Endothelial cell of umbilical vein (primary cell): ENCODE measurements around the gene C15orf62. TPM values are rescaled to one million over a fixed set of nuclear protein-coding genes. Genes with fewer than 3 reads are reported as not detected.

Source experiments
- BruUV-seq: library from RNA; stranded (reverse); fragments of 400-500 nt; replicated peaks from 2 replicates; lab custom pipeline; 2021; lab: Mats Ljungman, UMichigan
- CTCF ChIA-PET: fragments of 300-600, 350-600 bp; sonication (Branson Sonifier 250); formaldehyde crosslinking; loops from one replicate; lab custom pipeline; 2021; ENCODE audit warnings: antibody characterized with exemption, inconsistent platforms; lab: Charles Lee
- POLR2A ChIA-PET: fragments of 300-600, 350-600 bp; sonication (Branson Sonifier 250); formaldehyde crosslinking; loops from one replicate; lab custom pipeline; 2021; ENCODE audit warnings: antibody characterized with exemption, inconsistent platforms; lab: Charles Lee
- DNase-seq: peaks from one replicate; pipeline ENCODE4 v3.0.0-alpha.2; 2011; ENCODE audit warnings: low read depth, low spot score
- FAIRE-seq: peaks from 2 replicates; lab custom pipeline; 2011; peaks lifted over from hg19 to GRCh38; lab: Jason Lieb, UNC
- H2AFZ ChIP-seq: 2 replicates; pipeline ENCODE4 v1.6.0; 2012; ENCODE audit warnings: low read depth, low read length, control low read depth, inconsistent platforms
- H3K27ac ChIP-seq: 2 replicates; pipeline ENCODE4 v1.5.1; 2011; ENCODE audit warnings: low read depth, mild to moderate bottlenecking, control low read depth, low read length, moderate library complexity; ENCODE audit not compliant: insufficient read depth
- H3K27me3 ChIP-seq, 2 experiments: 2 replicates each; pipeline versions ENCODE4 v1.6.0 to v1.6.1; 2011; ENCODE audit warnings: low read length in 2 of 2, mixed read lengths in 1 of 2; ENCODE audit not compliant: control insufficient read depth in 2 of 2, insufficient read depth in 2 of 2
- H3K36me3 ChIP-seq, 2 experiments: 2 replicates in 1 of 2; 3 replicates in 1 of 2; pipeline ENCODE4 v1.5.1; 2011; ENCODE audit warnings: low read length in 2 of 2, mild to moderate bottlenecking in 1 of 2, moderate library complexity in 1 of 2; ENCODE audit not compliant: control insufficient read depth in 2 of 2, insufficient read depth in 2 of 2; ENCODE audit errors: extremely low read depth in 1 of 2
- H3K4me1 ChIP-seq: 3 replicates; pipeline ENCODE4 v1.5.1; 2011; ENCODE audit warnings: mild to moderate bottlenecking, low read length; ENCODE audit not compliant: control insufficient read depth, insufficient read depth; ENCODE audit errors: extremely low read depth
- H3K4me2 ChIP-seq: 2 replicates; pipeline ENCODE4 v1.6.1; 2011; ENCODE audit warnings: low read length, control low read depth, mixed read lengths; ENCODE audit not compliant: insufficient read depth
- H3K4me3 ChIP-seq, 3 experiments: fragments of 200-600 bp in 1 of 3; sonication (generic), shearing (Covaris generic) in 1 of 3; replicated peaks in 1 of 3; 2 replicates each; pipeline ENCODE4 v1.5.1; 2011 to 2016; ENCODE audit warnings: control low read depth in 3 of 3, low read length in 3 of 3, mild to moderate bottlenecking in 2 of 3, inconsistent platforms in 1 of 3, low read depth in 1 of 3, moderate library complexity in 1 of 3; ENCODE audit not compliant: insufficient read depth in 1 of 3
- H3K79me2 ChIP-seq: 2 replicates; pipeline ENCODE4 v1.6.0; 2012; ENCODE audit warnings: low read length, inconsistent platforms; ENCODE audit not compliant: control insufficient read depth, insufficient read depth
- H3K9ac ChIP-seq: replicated peaks from 2 replicates; pipeline ENCODE3; 2011; ENCODE audit warnings: low read length, control low read depth; ENCODE audit not compliant: insufficient read depth; ENCODE audit errors: extremely low read depth
- H3K9me1 ChIP-seq: replicated peaks from 3 replicates; pipeline ENCODE4 v1.6.0; 2011; ENCODE audit warnings: mild to moderate bottlenecking, low read length; ENCODE audit not compliant: control insufficient read depth, insufficient read depth; ENCODE audit errors: extremely low read depth
- H3K9me3 ChIP-seq: replicated peaks from 2 replicates; pipeline ENCODE4 v1.5.1; 2012; ENCODE audit warnings: low read length, inconsistent platforms; ENCODE audit not compliant: control insufficient read depth, insufficient read depth
- H4K20me1 ChIP-seq: replicated peaks from 2 replicates; pipeline ENCODE3; 2011; ENCODE audit warnings: mild to moderate bottlenecking, low read length; ENCODE audit not compliant: control insufficient read depth, insufficient read depth; ENCODE audit errors: extremely low read depth
- EZH2 ChIP-seq: IDR thresholded peaks from 2 replicates; pipeline ENCODE4 v1.6.1; 2012; ENCODE audit warnings: borderline replicate concordance, low read depth, mild to moderate bottlenecking, moderate library complexity, low read length, inconsistent platforms; ENCODE audit not compliant: severe bottlenecking
- FOS ChIP-seq: IDR thresholded peaks from 2 replicates; pipeline ENCODE4 v1.6.1; 2011; ENCODE audit warnings: mild to moderate bottlenecking, low read length, moderate library complexity, borderline replicate concordance; ENCODE audit not compliant: insufficient read depth
- GATA2 ChIP-seq: IDR thresholded peaks from 2 replicates; pipeline ENCODE4 v1.7.0; 2011; ENCODE audit warnings: low read depth, mild to moderate bottlenecking, moderate library complexity, mixed read lengths, low read length; ENCODE audit not compliant: insufficient read length, insufficient read depth
- JUN ChIP-seq: IDR thresholded peaks from 2 replicates; pipeline ENCODE4 v1.6.1; 2011; ENCODE audit warnings: borderline replicate concordance, low read depth; ENCODE audit not compliant: insufficient read length, insufficient read depth
- MYC ChIP-seq: IDR thresholded peaks from one replicate; pipeline ENCODE4 v1.6.1; 2011; ENCODE audit warnings: mild to moderate bottlenecking, low read depth, low read length
- POLR2A ChIP-seq: IDR thresholded peaks from 2 replicates; pipeline ENCODE4 v1.6.1; 2012; ENCODE audit warnings: low read depth, mild to moderate bottlenecking, control low read depth, low read length
- POLR2AphosphoS5 ChIP-seq: IDR thresholded peaks from 2 replicates; pipeline ENCODE4 v1.6.1; 2012; ENCODE audit warnings: low read depth, mild to moderate bottlenecking, control low read depth, low read length, moderate library complexity; ENCODE audit not compliant: insufficient read depth
- dilution Hi-C: fragments of 300-500 bp; cut with MboI; formaldehyde crosslinking; loops from one replicate; pipeline ENCODE4 v1.15.0; 2019; ENCODE audit warnings: low sequenced_read_pairs; ENCODE audit not compliant: extremely low pct_ligation_motif_present
- intact Hi-C: fragments of 100-400 bp; cut with micrococcal nuclease; formaldehyde crosslinking; loops from one replicate; pipeline ENCODE4 v1.10.0; 2022
- polyA plus RNA-seq, 4 experiments: library from polyadenylated mRNA; depleted of rRNA in 3 of 4; stranded (reverse) in 3 of 4; unstranded in 1 of 4; fragments of >200 nt; gene quantifications; 2 replicates each; pipeline versions ENCODE4 v1.2.1 to v1.2.3, GENCODE V29; 2011 to 2012; ENCODE audit warnings: missing spikeins in 1 of 4
- total RNA-seq: library from RNA; stranded (reverse); gene quantifications from 2 replicates; pipeline ENCODE4 v1.2.3, GENCODE V29; 2021
- TF ChIP-seq, protein P1 (sequence below), 2 donors: IDR thresholded peaks; 1 replicate in 1 of 2; 2 replicates in 1 of 2; pipeline ENCODE4 v1.5.1; 2011; ENCODE audit warnings: low read length in 2 of 2, mild to moderate bottlenecking in 2 of 2, moderate library complexity in 2 of 2, control low read depth in 1 of 2, inconsistent platforms in 1 of 2, low read depth in 1 of 2; ENCODE audit not compliant: insufficient read depth in 1 of 2; ENCODE audit errors: extremely low read depth in 1 of 2
- TF ChIP-seq, protein P2 (sequence below): IDR thresholded peaks from 2 replicates; pipeline ENCODE4 v1.6.1; 2011; ENCODE audit not compliant: insufficient read depth, insufficient read length

C15orf62 gene
- total and polyA plus RNA-seq, 2 donors (not counting 3 experiments of a cell fraction or from before 2014, with no cell fraction given) = 0.12 to 0.38 TPM

DNA sequence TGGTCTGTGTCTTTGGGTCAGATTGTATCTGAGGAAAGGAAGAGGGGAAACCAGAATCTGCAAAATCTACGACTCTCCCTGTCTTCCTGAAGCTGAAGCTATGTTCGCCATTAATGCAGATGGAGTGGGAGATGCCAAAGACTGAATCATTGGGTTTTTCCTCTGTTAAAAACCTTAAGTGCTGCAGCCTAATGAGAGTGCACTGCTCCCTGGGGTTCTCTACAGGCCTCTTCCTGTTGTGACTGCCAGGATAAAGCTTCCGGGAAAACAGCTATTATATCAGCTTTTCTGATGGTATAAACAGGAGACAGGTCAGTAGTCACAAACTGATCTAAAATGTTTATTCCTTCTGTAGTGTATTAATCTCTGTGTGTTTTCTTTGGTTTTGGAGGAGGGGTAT is 38.7 kb upstream of the C15orf62 start:
- POLR2A ChIA-PET = no interaction called here
- peaks cover 9% of the 10 kb centered on the region for H3K4me1 ChIP-seq
- H2AFZ ChIP-seq = peak overlapping the region; percentile 79
- H3K4me3 ChIP-seq = peak overlapping the region in 1 of 3 experiments; percentile 15
- DNase-seq = peak; percentile 73
- intact Hi-C loops (no loop called here), dilution Hi-C loops (no loop called here)
- peak overlapping the region; percentile 39 for H3K4me2 ChIP-seq
- TF ChIP-seq GATA2 (peak; percentile 10), MYC (no peak)
- H3K9me1 ChIP-seq = no peaks in the 10 kb centered on the region
- H3K27me3 ChIP-seq = no peaks in the 10 kb centered on the region
- no peaks in the 10 kb centered on the region for H3K9me3 ChIP-seq
- FAIRE-seq = peak; percentile 67
- CTCF ChIA-PET = interaction anchor here (0.6 to 1.9 kb wide), 13 partner anchors 8 to 141 kb away, joined by 3 to 12 read pairs (median 4); no protein-coding TSS in a partner anchor
- no TSS peak for BruUV-seq
- H3K79me2 ChIP-seq = no peaks in the 10 kb centered on the region
- H3K9ac ChIP-seq = peak overlapping the region; percentile 0
- H4K20me1 ChIP-seq = no peaks in the 10 kb centered on the region
- peaks cover 0 to 12% of the 10 kb centered on the region in 2 experiments for H3K36me3 ChIP-seq
- peak overlapping the region; percentile 46 for H3K27ac ChIP-seq

DNA sequence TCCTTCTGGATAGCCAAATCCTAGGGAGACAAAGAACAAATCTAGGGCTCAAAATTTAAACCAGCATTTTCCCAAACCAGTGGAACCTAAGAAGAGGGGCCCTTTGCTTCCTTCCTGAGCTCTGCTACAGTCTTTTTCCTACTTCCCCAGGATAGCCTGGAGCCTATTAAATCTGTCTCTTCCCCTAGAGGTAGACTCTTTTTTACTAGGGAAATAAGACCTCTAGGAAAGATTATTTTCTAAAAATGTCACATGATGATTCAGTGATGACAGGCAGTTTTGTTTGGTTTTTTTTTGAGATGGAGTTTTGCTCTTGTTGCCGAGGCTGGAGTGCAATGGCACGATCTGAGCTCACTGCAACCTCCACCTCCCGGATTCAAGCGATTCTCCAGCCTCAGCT is 33.2 kb upstream of the C15orf62 start:
- H3K9me3 ChIP-seq = no peaks in the 10 kb centered on the region
- no TSS peak for BruUV-seq
- no peaks in the 10 kb centered on the region for H3K4me1 ChIP-seq
- H3K4me3 ChIP-seq = no peak overlapping the region
- no peaks in the 10 kb centered on the region for H3K9me1 ChIP-seq
- intact Hi-C loops (no loop called here), dilution Hi-C loops (no loop called here)
- no peaks in the 10 kb centered on the region for H4K20me1 ChIP-seq
- no peak overlapping the region for H2AFZ ChIP-seq
- H3K79me2 ChIP-seq = no peaks in the 10 kb centered on the region
- H3K9ac ChIP-seq = no peak overlapping the region
- H3K27me3 ChIP-seq = no peaks in the 10 kb centered on the region
- no peak overlapping the region for H3K4me2 ChIP-seq
- TF ChIP-seq FOS (no peak), JUN (no peak), POLR2A (no peak), GATA2 (no peak), EZH2 (no peak), POLR2AphosphoS5 (no peak), MYC (no peak)
- TF ChIP-seq, protein P1, sequence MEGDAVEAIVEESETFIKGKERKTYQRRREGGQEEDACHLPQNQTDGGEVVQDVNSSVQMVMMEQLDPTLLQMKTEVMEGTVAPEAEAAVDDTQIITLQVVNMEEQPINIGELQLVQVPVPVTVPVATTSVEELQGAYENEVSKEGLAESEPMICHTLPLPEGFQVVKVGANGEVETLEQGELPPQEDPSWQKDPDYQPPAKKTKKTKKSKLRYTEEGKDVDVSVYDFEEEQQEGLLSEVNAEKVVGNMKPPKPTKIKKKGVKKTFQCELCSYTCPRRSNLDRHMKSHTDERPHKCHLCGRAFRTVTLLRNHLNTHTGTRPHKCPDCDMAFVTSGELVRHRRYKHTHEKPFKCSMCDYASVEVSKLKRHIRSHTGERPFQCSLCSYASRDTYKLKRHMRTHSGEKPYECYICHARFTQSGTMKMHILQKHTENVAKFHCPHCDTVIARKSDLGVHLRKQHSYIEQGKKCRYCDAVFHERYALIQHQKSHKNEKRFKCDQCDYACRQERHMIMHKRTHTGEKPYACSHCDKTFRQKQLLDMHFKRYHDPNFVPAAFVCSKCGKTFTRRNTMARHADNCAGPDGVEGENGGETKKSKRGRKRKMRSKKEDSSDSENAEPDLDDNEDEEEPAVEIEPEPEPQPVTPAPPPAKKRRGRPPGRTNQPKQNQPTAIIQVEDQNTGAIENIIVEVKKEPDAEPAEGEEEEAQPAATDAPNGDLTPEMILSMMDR (IDR thresholded peaks at IDR 0.05; ENCODE audit: extremely low read depth in 1 of 2, insufficient read depth in 1 of 2, low read depth in 1 of 2, low read length in 2 of 2) = no peak
- TF ChIP-seq, protein P2, sequence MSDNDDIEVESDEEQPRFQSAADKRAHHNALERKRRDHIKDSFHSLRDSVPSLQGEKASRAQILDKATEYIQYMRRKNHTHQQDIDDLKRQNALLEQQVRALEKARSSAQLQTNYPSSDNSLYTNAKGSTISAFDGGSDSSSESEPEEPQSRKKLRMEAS = no peak
- DNase-seq (no peak), FAIRE-seq (no peak)
- ChIA-PET CTCF (interaction anchor here (1.4 kb wide), 1 partner anchor 122 kb away, joined by 5 read pairs; no protein-coding TSS in a partner anchor), POLR2A (no interaction called here)
- H3K27ac ChIP-seq = no peak overlapping the region
- H3K36me3 ChIP-seq = peaks cover 15 to 20% of the 10 kb centered on the region in 2 experiments
